COLO668 (cell line): ENCODE results near the gene DCHS1.

Experiments
- DNase-seq: peaks from one replicate; lab custom pipeline; 2025; ENCODE audit not compliant: unreplicated experiment; lab: John Stamatoyannopoulos, UW

Gene DCHS1

GRCh38 chr11:6671991-6672390 lies 16.4 kb upstream of the DCHS1 start:
- no peak for DNase-seq

DNA sequence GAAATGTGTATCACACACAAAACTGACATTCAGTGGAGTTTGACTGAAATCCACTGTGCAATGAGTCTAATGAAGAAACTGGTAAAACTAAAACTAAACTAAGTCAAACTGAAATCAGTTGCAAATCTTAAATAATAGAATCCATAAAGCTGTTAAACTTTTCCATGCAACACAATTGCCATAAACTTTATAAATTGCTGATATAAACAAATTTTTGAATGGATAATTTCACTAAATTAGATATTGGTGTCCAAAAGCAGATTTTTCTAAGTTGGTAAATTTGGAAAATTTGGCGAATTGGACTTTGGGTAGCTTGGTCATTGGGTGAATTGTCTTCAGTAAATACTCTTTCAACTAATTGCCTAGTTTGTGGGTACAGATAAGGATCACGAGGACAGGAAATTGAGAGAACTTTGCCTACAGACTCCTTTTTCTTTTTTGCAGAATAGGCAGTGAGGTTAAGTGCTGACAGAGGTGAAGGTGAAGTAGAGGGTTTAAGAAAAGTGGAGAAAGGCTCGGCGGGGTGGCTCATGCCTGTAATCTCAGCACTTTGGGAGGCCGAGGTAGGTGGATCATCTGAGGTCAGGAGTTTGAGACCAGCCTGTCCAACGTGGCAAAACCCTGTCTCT lies 14.7 kb upstream of the DCHS1 start:
- DNase-seq = no peak

DNA sequence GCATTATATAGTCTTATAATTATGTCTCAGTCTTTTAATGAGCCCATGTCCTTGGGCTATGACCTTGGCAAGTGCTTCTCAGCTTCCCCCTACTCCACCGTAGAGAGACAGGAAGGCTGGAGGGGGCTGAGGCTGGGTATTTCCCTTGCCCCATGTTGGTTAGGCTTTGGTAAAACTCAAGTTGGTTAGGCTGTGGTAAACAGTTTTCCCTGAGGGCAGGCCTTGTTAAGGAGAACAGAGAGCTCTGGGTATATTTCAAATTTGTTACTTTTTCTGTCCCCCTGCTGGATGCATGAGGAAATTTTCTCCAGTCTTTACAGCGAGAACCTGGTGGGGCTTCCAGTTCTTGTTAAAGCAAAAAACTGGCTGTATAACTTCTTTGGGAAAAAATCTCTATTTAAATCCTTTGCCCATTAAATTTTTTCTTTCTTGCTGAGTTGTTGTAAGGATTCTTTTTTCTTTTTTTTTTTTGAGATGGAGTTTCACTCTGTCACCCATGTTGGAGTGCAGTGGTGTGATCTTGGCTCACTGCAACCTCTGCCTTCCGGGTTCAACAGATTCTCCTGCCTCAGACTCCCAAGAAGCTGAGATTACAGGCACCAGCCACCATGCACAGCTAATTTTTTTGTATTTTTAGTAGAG lies 12.2 kb upstream of the DCHS1 start:
- no peak for DNase-seq

- DNase-seq = no peak
These were observed 10.9 kb upstream of the DCHS1 start for GRCh38 chr11:6666302-6667183.

DNA sequence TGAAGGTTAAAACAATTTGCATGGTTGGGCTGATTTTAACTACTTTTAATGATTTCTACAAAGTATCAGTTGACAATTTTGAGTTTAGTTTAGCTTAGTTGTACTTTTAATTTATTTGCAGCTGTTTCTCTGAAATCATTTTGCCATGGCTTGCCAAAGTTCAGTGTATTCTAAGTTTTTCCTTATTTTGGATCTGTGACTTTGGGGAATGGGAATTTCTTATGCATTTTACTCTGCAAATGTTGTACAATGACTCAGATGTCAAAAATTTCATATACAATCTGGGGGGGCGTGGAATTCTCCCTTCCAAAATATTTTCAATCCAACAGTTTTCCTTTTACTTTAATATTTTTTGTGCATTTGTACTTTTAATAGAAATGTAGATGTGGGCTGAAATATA lies 8.9 kb upstream of the DCHS1 start:
- DNase-seq = no peak

GRCh38 chr11:6663794-6664469 lies 8.3 kb upstream of the DCHS1 start:
- DNase-seq = no peak

DNA sequence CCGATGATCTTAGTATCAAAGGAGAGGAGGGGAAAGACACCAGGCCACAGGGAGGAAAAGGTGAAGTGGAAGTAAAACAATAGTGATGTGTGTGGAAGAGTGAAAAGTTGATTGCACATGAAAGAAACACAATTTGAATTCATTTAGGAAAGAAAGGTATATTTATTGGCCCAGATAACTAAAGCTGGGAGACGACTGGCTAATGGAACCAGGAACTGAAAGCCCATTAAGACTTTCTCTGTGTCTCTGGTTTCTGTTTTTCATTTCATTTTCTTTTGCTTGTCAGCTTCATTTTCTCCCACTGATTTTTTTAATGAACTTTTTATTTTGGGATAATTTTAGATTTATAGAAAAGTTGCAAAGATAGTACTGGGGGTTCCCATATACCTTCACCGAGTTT lies 5.1 kb upstream of the DCHS1 start:
- no peak for DNase-seq

GRCh38 chr11:6658647-6659046 lies 3.0 kb upstream of the DCHS1 start:
- DNase-seq = no peak

DNA sequence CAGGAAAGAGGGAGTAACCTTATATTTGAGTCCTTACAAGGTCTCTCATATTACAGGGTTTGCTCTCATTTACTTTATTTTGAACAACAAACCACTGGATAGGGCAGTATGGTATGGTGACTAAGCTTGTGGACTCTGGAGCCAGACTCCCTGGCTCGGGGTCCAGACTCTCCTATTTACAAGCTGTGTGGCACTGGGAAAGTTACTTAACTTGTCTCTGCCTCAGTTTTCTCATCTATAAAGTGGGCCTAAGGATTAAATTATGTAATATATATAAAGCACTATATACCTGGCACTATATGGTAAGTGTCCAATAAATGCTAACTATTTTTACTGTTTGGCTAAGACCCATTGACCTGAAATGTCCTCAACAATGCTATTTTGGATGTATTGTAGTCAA lies 1.7 kb upstream of the DCHS1 start:
- no peak for DNase-seq

GRCh38 chr11:6656936-6657335 lies 1.3 kb upstream of the DCHS1 start:
- DNase-seq = no peak

- DNase-seq = no peak
These were observed 941 bp upstream of the DCHS1 start for GRCh38 chr11:6656584-6656915.

GRCh38 chr11:6655020-6655789 lies 404 bp downstream of the DCHS1 start:
- DNase-seq = peak; percentile 22

DNA sequence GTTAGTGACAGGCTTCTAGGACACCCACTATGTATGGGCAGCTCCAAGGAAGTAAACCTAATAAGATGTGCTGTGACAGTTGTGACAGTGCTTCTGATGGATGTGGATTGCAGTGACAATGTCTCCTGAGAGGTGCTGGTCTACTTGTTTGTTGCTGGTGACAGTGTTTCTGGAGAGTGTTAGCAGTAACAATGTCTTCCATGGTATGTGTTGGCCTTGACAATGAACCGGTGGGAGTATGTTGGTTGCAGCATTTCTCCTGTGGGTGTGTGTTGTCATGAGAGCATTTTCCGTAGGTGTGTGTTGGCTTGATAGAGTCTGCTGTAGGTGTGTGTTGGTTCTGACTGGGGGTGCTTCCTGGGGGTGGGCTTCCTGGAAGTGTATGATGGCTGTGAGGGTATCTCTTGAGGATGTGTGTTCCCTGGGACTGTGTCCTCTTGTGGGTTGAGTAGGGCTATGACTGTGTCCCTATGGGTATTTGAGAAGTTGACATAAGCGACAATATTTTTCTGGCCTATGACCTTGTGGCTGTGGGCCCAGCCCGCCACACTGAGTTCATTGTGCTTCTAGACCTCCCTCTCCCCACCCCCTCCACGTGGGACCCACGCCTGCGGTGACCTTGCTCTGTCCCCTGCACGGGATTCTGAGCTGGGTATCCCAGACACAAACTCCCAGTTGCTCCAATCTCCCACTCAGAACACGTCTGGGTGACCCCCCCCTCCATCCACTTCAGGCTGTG lies 1.2 kb downstream of the DCHS1 start:
- DNase-seq = no peak

DNA sequence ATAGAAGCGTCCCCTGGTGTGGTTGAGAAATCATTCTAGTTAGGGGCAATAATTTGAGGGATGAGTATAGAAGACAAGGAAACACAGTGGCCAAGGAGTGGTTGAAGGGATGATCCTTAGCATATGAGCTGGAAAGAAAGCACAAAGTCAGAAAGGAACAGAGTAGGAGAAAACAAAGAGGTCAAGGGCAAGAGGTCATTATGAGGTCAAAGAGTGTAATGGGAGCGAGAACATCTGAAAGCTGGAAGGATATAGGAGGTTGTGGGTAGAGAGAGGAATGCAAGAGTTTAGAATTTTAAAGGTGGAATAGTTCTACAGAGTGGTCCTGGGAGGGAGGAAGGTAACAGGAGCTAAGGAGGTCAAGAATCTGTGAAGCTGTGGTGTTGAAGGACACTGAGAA lies 2.0 kb downstream of the DCHS1 start:
- no peak for DNase-seq

GRCh38 chr11:6653097-6653496 lies 2.5 kb downstream of the DCHS1 start:
- DNase-seq = no peak

- DNase-seq = no peak
These were observed 3.4 kb downstream of the DCHS1 start for GRCh38 chr11:6652182-6652581.

GRCh38 chr11:6650980-6651379 lies 4.6 kb downstream of the DCHS1 start:
- no peak for DNase-seq

- no peak for DNase-seq
These were observed 5.5 kb downstream of the DCHS1 start for GRCh38 chr11:6650104-6650503.

DNA sequence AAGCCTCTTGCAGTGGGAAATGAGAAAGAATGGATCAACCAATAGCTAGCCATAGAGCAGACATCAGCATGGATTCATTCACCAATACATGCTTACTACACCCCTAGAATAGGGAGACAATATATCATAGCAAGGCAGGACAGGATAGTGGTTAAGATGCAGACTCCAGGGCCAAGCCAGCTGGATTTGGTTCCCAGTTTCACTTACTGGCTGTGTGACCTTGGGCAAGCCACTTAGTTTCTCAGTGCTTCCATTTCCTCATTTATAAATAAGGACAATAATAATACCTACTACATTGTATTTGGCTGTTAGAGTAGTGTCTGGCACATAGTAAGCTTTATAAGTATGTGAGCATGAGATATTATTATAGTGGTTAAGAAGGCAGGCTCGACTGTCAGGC lies 7.1 kb downstream of the DCHS1 start:
- no peak for DNase-seq

DNA sequence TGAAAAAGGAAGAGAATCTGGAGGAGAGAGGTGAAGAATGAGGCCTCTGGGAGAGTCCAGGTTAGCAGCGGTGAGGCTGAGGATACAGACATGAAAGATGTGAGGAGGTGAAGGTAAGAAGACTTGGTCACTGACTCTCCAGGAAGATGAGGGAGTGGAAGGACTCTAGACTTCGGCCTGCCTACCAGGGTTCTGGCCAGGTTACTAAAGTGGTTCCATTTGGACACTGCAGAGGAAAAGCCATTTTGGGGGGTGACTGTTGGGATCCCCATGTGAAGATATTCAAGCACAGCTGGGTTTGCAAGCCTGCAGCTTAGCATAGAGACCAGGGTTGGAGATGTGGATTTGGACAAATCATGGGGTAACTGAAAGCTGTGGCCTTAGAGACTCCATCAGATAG lies 7.8 kb downstream of the DCHS1 start:
- DNase-seq = no peak
